Measurements from ENCODE around the gene ZNF496. TPM values are rescaled to one million over a fixed set of nuclear protein-coding genes. Genes with fewer than 3 reads are reported as not detected.

ZNF496 gene
- total and polyA plus RNA-seq, 2 donors from 2014 or later = 6.3 to 27.0 TPM

GRCh38 chr1:247330548-247331171 is 1.0 kb downstream of the ZNF496 start:
- peak overlapping the region in 2 of 3 donors; percentile 22 to 52 for H3K9ac ChIP-seq (ENCODE audit: low read length in 3 of 3)
- no peak for TF ChIP-seq CTCF (IDR thresholded peaks at IDR 0.05; ENCODE audit: borderline replicate concordance, extremely low read depth, insufficient read depth)

GRCh38 chr1:247329097-247329617 is 2.5 kb downstream of the ZNF496 start:
- H3K4me3 ChIP-seq (ENCODE audit: low read length in 3 of 3) = no peak overlapping the region
- H3K27ac ChIP-seq (ENCODE audit: low read depth in 2 of 2, low read length in 2 of 2) = no peak overlapping the region
- H3K9ac ChIP-seq (ENCODE audit: low read length in 3 of 3) = no peak overlapping the region
- intact Hi-C loops (cut with DNase I) = no loop called here
- no peaks in the 10 kb centered on the region for H3K9me3 ChIP-seq (ENCODE audit: control insufficient read depth in 2 of 3, insufficient read depth in 1 of 3, low read length in 3 of 3)
- H3K36me3 ChIP-seq (ENCODE audit: control insufficient read depth in 2 of 3, insufficient read depth in 3 of 3, low read length in 3 of 3) = peaks cover 0 to 17% (median 12%) of the 10 kb centered on the region in 3 donors
- no peak for FAIRE-seq
- peaks cover 0 to 9% (median 9%) of the 10 kb centered on the region in 3 donors for H3K4me1 ChIP-seq (ENCODE audit: control insufficient read depth in 2 of 3, insufficient read depth in 2 of 3, low read depth in 1 of 3, low read length in 3 of 3)
- TF ChIP-seq CTCF (IDR thresholded peaks at IDR 0.05; ENCODE audit: borderline replicate concordance, extremely low read depth, insufficient read depth) = no peak
- DNase-seq = no peak
- H3K27me3 ChIP-seq (ENCODE audit: control insufficient read depth, insufficient read depth, low read length) = no peaks in the 10 kb centered on the region

More at GRCh38 chr1:247330548-247331171, 1.0 kb downstream of the ZNF496 start:
- Histone ChIP-seq H3K27me3 (ENCODE audit: control insufficient read depth, insufficient read depth, low read length) (no peaks in the 10 kb centered on the region), H3K36me3 (ENCODE audit: control insufficient read depth in 2 of 3, insufficient read depth in 3 of 3, low read length in 3 of 3) (peaks cover 0 to 16% (median 12%) of the 10 kb centered on the region in 3 donors), H3K4me3 (ENCODE audit: low read length in 3 of 3) (peak overlapping the region; percentile 55 to 69 (median 65)), H3K9me3 (ENCODE audit: control insufficient read depth in 2 of 3, insufficient read depth in 1 of 3, low read length in 3 of 3) (no peaks in the 10 kb centered on the region), H3K27ac (ENCODE audit: low read depth in 2 of 2, low read length in 2 of 2) (no peak overlapping the region), H3K4me1 (ENCODE audit: control insufficient read depth in 2 of 3, insufficient read depth in 2 of 3, low read depth in 1 of 3, low read length in 3 of 3) (peaks cover 0 to 9% (median 9%) of the 10 kb centered on the region in 3 donors)
- no peak for FAIRE-seq
- peak in 2 of 5 donors; percentile 29 to 58 for DNase-seq
- intact Hi-C loops (cut with DNase I) = no loop called here

DNA sequence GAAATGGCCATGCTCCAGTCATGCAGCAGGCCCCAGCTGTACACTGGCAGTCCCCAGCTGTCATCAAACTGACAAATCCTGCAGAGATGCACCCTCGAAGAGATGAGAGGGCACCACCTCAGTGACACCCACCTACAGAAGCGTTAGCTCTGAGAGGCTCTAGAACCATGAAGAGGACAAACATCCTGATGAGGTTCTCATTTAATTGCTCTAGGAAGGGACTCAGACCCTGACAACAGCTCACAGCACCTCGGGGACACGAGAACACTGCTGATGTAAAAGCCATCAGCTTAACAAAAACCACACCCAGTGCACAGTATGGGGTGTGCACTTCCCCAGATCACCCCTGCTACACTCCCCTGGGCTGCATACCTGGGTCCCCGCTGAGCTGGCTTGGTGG is 3.4 kb downstream of the ZNF496 start:
- no peak overlapping the region for H3K9ac ChIP-seq (ENCODE audit: low read length in 3 of 3)
- peaks cover 0 to 22% (median 12%) of the 10 kb centered on the region in 3 donors for H3K36me3 ChIP-seq (ENCODE audit: control insufficient read depth in 2 of 3, insufficient read depth in 3 of 3, low read length in 3 of 3)
- no peaks in the 10 kb centered on the region for H3K27me3 ChIP-seq (ENCODE audit: control insufficient read depth, insufficient read depth, low read length)
- H3K4me1 ChIP-seq (ENCODE audit: control insufficient read depth in 2 of 3, insufficient read depth in 2 of 3, low read depth in 1 of 3, low read length in 3 of 3) = peaks cover 0 to 9% (median 9%) of the 10 kb centered on the region in 3 donors
- DNase-seq = no peak
- FAIRE-seq = no peak
- no peak overlapping the region for H3K4me3 ChIP-seq (ENCODE audit: low read length in 3 of 3)
- intact Hi-C loops (cut with DNase I) = no loop called here
- no peak for TF ChIP-seq CTCF (IDR thresholded peaks at IDR 0.05; ENCODE audit: borderline replicate concordance, extremely low read depth, insufficient read depth)
- no peak overlapping the region for H3K27ac ChIP-seq (ENCODE audit: low read depth in 2 of 2, low read length in 2 of 2)
- H3K9me3 ChIP-seq (ENCODE audit: control insufficient read depth in 2 of 3, insufficient read depth in 1 of 3, low read length in 3 of 3) = no peaks in the 10 kb centered on the region
